Measurements from ENCODE around the gene USP37. TPM values are rescaled to one million over a fixed set of nuclear protein-coding genes. Genes with fewer than 3 reads are reported as not detected.

Gene USP37
- total and polyA plus RNA-seq, 2 of the 4 experiments (the other 2 are of a cell fraction), result 1.6 to 6.5 TPM

GRCh38 chr2:218607436-218608115, 39.4 kb upstream of the USP37 start, which contains the start of gene PLCD4:
TSS of gene PLCD4 (plus strand) at chr2:218607899. CDS start at chr2:218615740, 7,841 bp downstream.
- ATAC-seq (ENCODE audit: low read depth) (peak; percentile 89), DNase-seq (peak; percentile 80)
- H3K36me3 ChIP-seq (ENCODE audit: control insufficient read depth, insufficient read depth, low read length), result no peaks in the 10 kb centered on the region
- H4K8ac ChIP-seq (ENCODE audit: low read depth in 2 of 2, low read length in 2 of 2), result peak within 1 kb of the TSS; percentile 1 to 63; a peak in 3 of 4 replicates
- peak within 1 kb of the TSS; percentile 8 for H3K4ac ChIP-seq (ENCODE audit: low read depth, low read length)
- H2BK5ac ChIP-seq (ENCODE audit: low read depth, low read length, poor library complexity, severe bottlenecking), result no peak within 1 kb of the TSS
- H3K4me3 ChIP-seq (ENCODE audit: insufficient read depth, low read depth, low read length), result peak within 1 kb of the TSS; percentile 16
- peak within 1 kb of the TSS; percentile 7; the same call in 1 of the 2 replicates for H2BK120ac ChIP-seq (ENCODE audit: low read depth, low read length)
- H3K27me3 ChIP-seq (ENCODE audit: control insufficient read depth, insufficient read depth, low read length), result no peaks in the 10 kb centered on the region; the same call in 1 of the 2 replicates
- H4K20me1 ChIP-seq (ENCODE audit: insufficient read depth, low read length), result no peaks in the 10 kb centered on the region
- no peak within 1 kb of the TSS for H3K56ac ChIP-seq (ENCODE audit: extremely low read depth, insufficient read depth, low read length)
- H2AK5ac ChIP-seq (ENCODE audit: low read depth, low read length), result peak within 1 kb of the TSS; percentile 25; the same call in 1 of the 2 replicates
- peak within 1 kb of the TSS; percentile 32; the same call in 1 of the 2 replicates for H3K9ac ChIP-seq (ENCODE audit: low read depth, low read length)
- no peak within 1 kb of the TSS for H2BK15ac ChIP-seq (ENCODE audit: low read depth, low read length)
- WGBS, 2 experiments (ENCODE audit: extremely low coverage in 2 of 2, insufficient read length in 1 of 2), result 7% methylated on average over 3 of the region's 8 CpGs; no CpG with 5 or more reads in 1 of the 2 experiments
- peak within 1 kb of the TSS; percentile 55 for H3K4me2 ChIP-seq (ENCODE audit: low read depth, low read length)
- H3K18ac ChIP-seq (ENCODE audit: low read depth, low read length), result 0 out of 2 replicates have a peak within 1 kb of the TSS, but pooled peaks have one; percentile 1
- peak within 1 kb of the TSS; percentile 92 for H2AFZ ChIP-seq (replicated peaks; ENCODE audit: low read length, poor library complexity)
- ChIA-PET POLR2A (ENCODE audit: unreplicated experiment) (interaction anchor here (0.6 kb wide), 1 partner anchor 271 kb away, joined by 19 read pairs; no protein-coding TSS in a partner anchor), CTCF (interaction anchor here (0.6 to 1.2 kb wide), 3 partner anchors 8 to 326 kb away, joined by 3 to 4 read pairs (median 4); no protein-coding TSS in a partner anchor)
- peak within 1 kb of the TSS; percentile 10 for H2AK9ac ChIP-seq (replicated peaks; ENCODE audit: low read depth, low read length, poor library complexity)
- H4K91ac ChIP-seq (ENCODE audit: insufficient read depth, low read depth, low read length), result no peak within 1 kb of the TSS
- H4K5ac ChIP-seq (ENCODE audit: low read depth, low read length), result peak within 1 kb of the TSS; percentile 16
- TF ChIP-seq RAD21 (IDR thresholded peaks at IDR 0.05; ENCODE audit: low read length) (no peak), CTCF (conservative IDR thresholded peaks at IDR 0.05; ENCODE audit: low read depth, low read length) (0 out of 2 replicates have a peak, but pooled peaks have one; percentile 12)
- intact Hi-C loops (cut with micrococcal nuclease) (loop anchor here (5.0 kb wide), 1 partner anchor 35 kb away; no protein-coding TSS in a partner anchor), in situ Hi-C loops (cut with MboI; ENCODE audit: low sequenced_read_pairs) (no loop called here), dilution Hi-C loops (cut with HindIII; ENCODE audit: low sequenced_read_pairs, unreplicated experiment) (no loop called here)
- H2BK20ac ChIP-seq (ENCODE audit: low read depth, low read length), result no peak within 1 kb of the TSS
- no peaks in the 10 kb centered on the region for H3K9me3 ChIP-seq (ENCODE audit: control insufficient read depth, insufficient read depth, low read length)
- no peaks in the 10 kb centered on the region for H3K79me1 ChIP-seq (ENCODE audit: low read depth in 1 of 2, low read length in 2 of 2)
- H3K4me1 ChIP-seq (ENCODE audit: control insufficient read depth, insufficient read depth, low read length), result peaks cover 8% of the 10 kb centered on the region
- no TSS peak for BruUV-seq (replicated peaks)
- H3K14ac ChIP-seq (replicated peaks; ENCODE audit: low read depth, low read length), result peak within 1 kb of the TSS; percentile 49; the same call in 1 of the 2 replicates
- no peaks in the 10 kb centered on the region for H3K9me1 ChIP-seq (ENCODE audit: insufficient read depth, low read length)
- H3K27ac ChIP-seq (ENCODE audit: insufficient read depth, low read length), result peak within 1 kb of the TSS; percentile 35; the same call in 1 of the 2 replicates
- peak within 1 kb of the TSS; percentile 23; the same call in 1 of the 2 replicates for H3K23ac ChIP-seq (ENCODE audit: low read depth, low read length)

Data from IMR-90 (cell line).